CD4-positive, alpha-beta T cell treated with Interferon alpha-2 for 1 hour (primary cell): ENCODE results near the gene CHST9.

Experiments
- DNase-seq, 2 donors: peaks; one replicate each; pipeline ENCODE4 v3.0.0-alpha.2; 2020 to 2022

Gene CHST9

DNA sequence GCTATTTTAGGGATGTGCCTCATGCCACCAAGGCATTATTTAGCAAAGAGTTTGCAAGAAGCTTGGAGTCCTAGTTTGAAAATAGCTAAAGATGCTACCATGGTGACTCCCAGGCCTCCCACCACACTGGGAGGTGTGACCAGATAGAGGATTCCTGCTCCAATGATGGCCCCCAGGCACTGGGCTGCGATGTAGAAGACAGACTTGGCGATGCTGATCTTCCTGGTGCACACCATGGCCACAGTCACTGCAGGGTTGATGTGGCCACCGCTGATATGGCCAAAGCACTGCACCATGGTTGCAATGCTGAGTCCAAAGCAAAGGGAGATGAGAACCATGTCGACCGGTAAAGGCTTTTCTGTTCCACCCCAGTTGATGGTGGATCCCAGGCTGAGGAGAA lies 323.0 kb downstream of the CHST9 start:
- DNase-seq = no peak
